ENCODE measurements around the gene RSKR. TPM values are rescaled to one million over a fixed set of nuclear protein-coding genes. Genes with fewer than 3 reads are reported as not detected.
A peak's percentile ranks its signal among the peaks of the same experiment; 100 is the strongest.

Gene RSKR
- total RNA-seq, 4 donors from 2014 or later: 4.2 to 13.1 (median 9.5) TPM

DNA sequence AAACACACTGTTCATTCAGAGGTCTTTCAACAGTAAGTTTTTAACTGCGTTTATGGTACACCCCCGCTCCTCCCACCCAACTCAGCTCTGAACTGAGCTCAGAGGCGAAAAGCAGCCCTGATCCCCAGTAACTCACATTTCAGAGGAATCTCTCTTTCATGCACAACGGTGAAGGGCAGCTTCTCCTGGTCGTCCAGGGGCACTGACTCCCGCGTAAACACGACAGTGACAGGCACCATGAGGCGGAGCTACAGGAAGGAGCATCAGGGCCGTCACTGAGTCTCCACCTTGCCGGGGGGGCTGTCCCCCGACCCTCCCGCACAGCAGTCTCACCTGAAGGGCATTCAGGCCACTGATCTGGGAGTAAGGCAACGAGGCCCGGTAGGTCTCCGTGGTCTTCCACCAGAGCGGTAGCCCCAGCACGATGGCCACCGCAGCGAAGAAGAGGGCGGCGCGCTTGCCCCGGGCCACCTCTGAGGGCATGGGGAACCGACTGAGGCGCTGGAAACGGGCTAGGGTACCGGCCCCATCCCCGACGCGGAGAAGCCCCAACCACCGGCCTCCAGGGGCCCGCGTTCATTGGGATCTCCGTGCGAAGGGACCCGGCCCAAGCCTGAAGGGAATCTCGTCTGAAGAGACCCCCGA lies 43.1 kb downstream of the RSKR start:
- intact Hi-C loops (cut with DNase I): no loop called here

DNA sequence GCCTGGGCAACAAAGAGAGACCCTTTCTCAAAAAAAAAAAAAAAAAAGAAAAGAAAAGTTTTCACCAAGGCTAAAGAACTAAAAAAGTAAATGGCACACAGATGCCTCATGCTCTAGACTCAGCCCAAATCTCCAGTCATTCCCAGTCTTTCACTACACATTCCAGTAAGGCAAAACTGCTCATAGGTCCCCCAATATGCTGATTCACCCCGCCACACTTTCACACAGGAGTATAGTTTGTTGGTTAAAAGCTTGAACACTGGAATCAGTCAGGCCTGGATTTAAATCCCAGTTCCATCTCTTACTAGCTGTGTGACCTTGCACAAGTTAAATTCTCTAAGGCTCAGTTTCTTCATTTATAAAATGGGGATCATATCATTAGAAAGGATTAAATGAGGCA lies 44.5 kb downstream of the RSKR start:
- WGBS, 2 donors: 96 to 100% methylated on average over 1 of the region's 1 CpG
- H3K27ac ChIP-seq: no peak overlapping the region
- H3K27me3 ChIP-seq: no peaks in the 10 kb centered on the region
- no peak overlapping the region for H3K4me3 ChIP-seq (replicated peaks in 1 of 3)
- no peaks in the 10 kb centered on the region for H3K36me3 ChIP-seq
- no peak for TF ChIP-seq POLR2A (IDR thresholded peaks at IDR 0.05)
- TF ChIP-seq, protein P1, sequence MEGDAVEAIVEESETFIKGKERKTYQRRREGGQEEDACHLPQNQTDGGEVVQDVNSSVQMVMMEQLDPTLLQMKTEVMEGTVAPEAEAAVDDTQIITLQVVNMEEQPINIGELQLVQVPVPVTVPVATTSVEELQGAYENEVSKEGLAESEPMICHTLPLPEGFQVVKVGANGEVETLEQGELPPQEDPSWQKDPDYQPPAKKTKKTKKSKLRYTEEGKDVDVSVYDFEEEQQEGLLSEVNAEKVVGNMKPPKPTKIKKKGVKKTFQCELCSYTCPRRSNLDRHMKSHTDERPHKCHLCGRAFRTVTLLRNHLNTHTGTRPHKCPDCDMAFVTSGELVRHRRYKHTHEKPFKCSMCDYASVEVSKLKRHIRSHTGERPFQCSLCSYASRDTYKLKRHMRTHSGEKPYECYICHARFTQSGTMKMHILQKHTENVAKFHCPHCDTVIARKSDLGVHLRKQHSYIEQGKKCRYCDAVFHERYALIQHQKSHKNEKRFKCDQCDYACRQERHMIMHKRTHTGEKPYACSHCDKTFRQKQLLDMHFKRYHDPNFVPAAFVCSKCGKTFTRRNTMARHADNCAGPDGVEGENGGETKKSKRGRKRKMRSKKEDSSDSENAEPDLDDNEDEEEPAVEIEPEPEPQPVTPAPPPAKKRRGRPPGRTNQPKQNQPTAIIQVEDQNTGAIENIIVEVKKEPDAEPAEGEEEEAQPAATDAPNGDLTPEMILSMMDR (IDR thresholded peaks at IDR 0.05): no peak
- peaks cover 18 to 20% of the 10 kb centered on the region in 2 donors for H3K4me1 ChIP-seq
- no peak for DNase-seq
- no peaks in the 10 kb centered on the region for H3K9me3 ChIP-seq
- intact Hi-C loops (cut with DNase I): no loop called here

More for the DNA sequence above, 43.1 kb downstream of the RSKR start:
- peak overlapping the region; percentile 86 to 96 (median 88) for H3K4me3 ChIP-seq (replicated peaks in 1 of 3)
- DNase-seq: peak; percentile 52 to 56
- WGBS, 2 donors: 2% methylated on average over 16 to 18 of the region's 39 CpGs
- TF ChIP-seq, protein P1 (IDR thresholded peaks at IDR 0.05): no peak
- H3K36me3 ChIP-seq: no peaks in the 10 kb centered on the region
- no peaks in the 10 kb centered on the region for H3K9me3 ChIP-seq
- H3K27ac ChIP-seq: peak overlapping the region; percentile 8 to 76 (median 68)
- peaks cover 18 to 20% of the 10 kb centered on the region in 2 donors for H3K4me1 ChIP-seq
- H3K27me3 ChIP-seq: no peaks in the 10 kb centered on the region

DNA sequence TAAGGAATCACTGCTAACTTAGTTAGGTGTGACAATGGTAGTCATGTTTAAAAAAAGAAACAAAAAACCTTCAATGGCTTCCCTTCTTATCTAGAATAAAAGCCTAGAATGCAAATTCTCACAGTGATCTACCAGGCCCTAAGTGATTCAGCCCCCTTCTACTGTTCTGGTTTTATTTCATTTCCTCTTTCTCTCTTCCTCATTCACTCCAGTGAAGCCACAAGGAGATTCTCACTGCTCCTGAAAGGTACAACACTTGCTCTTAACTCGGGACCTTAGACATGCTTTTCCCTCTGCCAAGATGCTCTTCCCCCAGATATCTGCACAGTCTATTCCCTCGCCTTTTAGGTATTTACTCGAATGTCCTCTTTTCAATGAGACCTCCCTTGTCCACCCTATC lies 46.4 kb downstream of the RSKR start:
- Histone ChIP-seq H3K9me3 (no peaks in the 10 kb centered on the region), H3K27ac (no peak overlapping the region), H3K4me3 (replicated peaks in 1 of 3) (no peak overlapping the region), H3K36me3 (peaks cover 3 to 9% of the 10 kb centered on the region in 2 donors), H3K27me3 (no peaks in the 10 kb centered on the region), H3K4me1 (peaks cover 24% of the 10 kb centered on the region in 2 donors)
- intact Hi-C loops (cut with DNase I): no loop called here
- no peak for DNase-seq
- 91 to 94% methylated on average over 3 of the region's 3 CpGs for WGBS, 2 donors
- TF ChIP-seq POLR2A (IDR thresholded peaks at IDR 0.05): no peak
- TF ChIP-seq, protein P1 (IDR thresholded peaks at IDR 0.05): no peak

DNA sequence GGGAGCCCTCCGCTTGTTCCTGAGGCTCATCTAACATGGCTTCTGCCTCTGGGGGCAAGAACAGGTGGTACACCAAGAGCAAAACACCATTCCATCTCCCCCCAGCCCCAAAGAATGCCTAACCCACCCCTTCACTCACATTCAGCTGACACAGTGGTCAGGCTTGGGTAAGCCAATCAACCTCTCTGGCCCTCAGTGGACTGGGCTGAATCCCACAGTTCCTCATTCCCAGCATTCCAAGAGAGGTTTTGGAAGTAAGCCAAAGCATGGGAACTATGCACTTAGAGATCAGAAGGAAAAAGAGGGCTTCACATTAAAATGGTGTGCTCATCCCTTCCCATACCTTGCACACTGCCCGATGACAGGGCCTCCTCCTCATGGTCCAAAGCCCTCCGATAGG lies 50.5 kb downstream of the RSKR start:
- Histone ChIP-seq H3K36me3 (peaks cover 32 to 38% of the 10 kb centered on the region in 2 donors), H3K27me3 (no peaks in the 10 kb centered on the region), H3K4me1 (peaks cover 4 to 6% of the 10 kb centered on the region in 2 donors), H3K27ac (peak overlapping the region in 2 of 3 donors; percentile 28 to 35), H3K4me3 (replicated peaks in 1 of 3) (no peak overlapping the region), H3K9me3 (no peaks in the 10 kb centered on the region)
- TF ChIP-seq, protein P1 (IDR thresholded peaks at IDR 0.05): no peak
- no peak for TF ChIP-seq POLR2A (IDR thresholded peaks at IDR 0.05)
- WGBS, 2 donors: 76 to 87% methylated on average over 3 of the region's 3 CpGs
- DNase-seq: peak; percentile 25 to 49
- intact Hi-C loops (cut with DNase I): no loop called here

Other genes starting within 250 kb of the RSKR start
- gene SEBOX, start 249.0 kb downstream of the RSKR start, total RNA-seq: not detected
- under 1 TPM in 2 of 4 donors, not detected in 2; 0.33 to 0.39 TPM for gene VTN, start 243.9 kb downstream of the RSKR start, total RNA-seq
- 10 to 100 TPM; 10.3 to 20.2 (median 16.3) TPM for gene SARM1, start 242.5 kb downstream of the RSKR start, total RNA-seq
- 10 to 100 TPM; 10.8 to 15.6 (median 13.4) TPM for gene SLC46A1, start 208.0 kb downstream of the RSKR start, total RNA-seq
- not detected for gene SLC13A2, start 140.5 kb downstream of the RSKR start, total RNA-seq
- gene FOXN1, start 107.8 kb downstream of the RSKR start, total RNA-seq: under 1 TPM in 1 of 4 donors, not detected in 3; 0.34 TPM
- gene UNC119, start 61.6 kb downstream of the RSKR start, total RNA-seq: 10 to 100 TPM; 29.8 to 43.9 (median 36.0) TPM
- gene PIGS, start 42.7 kb downstream of the RSKR start, total RNA-seq: 100 to 1,000 TPM in 1 of 4 donors, 10 to 100 TPM in 3; 37.2 to 111 (median 74.7) TPM
- 10 to 100 TPM in 1 of 4 donors, 1 to 10 TPM in 3; 6.0 to 13.1 (median 8.7) TPM for gene ALDOC, start 37.3 kb downstream of the RSKR start, total RNA-seq
- gene SPAG5, start 15.2 kb downstream of the RSKR start, total RNA-seq: 10 to 100 TPM in 2 of 4 donors, 1 to 10 TPM in 2; 4.4 to 27.0 (median 9.9) TPM
- gene BLTP2, start 31.0 kb upstream of the RSKR start, total RNA-seq: 100 to 1,000 TPM in 3 of 4 donors, 10 to 100 TPM in 1; 96.5 to 153 (median 129) TPM
- 10 to 100 TPM; 28.9 to 74.6 (median 48.6) TPM for gene SDF2, start 47.7 kb upstream of the RSKR start, total RNA-seq
- gene SUPT6H, start 48.0 kb upstream of the RSKR start, total RNA-seq: 100 to 1,000 TPM in 1 of 4 donors, 10 to 100 TPM in 3; 49.2 to 117 (median 61.6) TPM
- gene PROCA1, start 97.7 kb upstream of the RSKR start, total RNA-seq: 1 to 10 TPM in 2 of 4 donors, under 1 TPM in 1, not detected in 1; 0.46 to 4.3 (median 1.1) TPM
- 100 to 1,000 TPM; 136 to 186 (median 159) TPM for gene RAB34, start 103.7 kb upstream of the RSKR start, total RNA-seq
- gene RPL23A, start 105.8 kb upstream of the RSKR start, total RNA-seq: 100 to 1,000 TPM; 181 to 750 (median 443) TPM
- 10 to 100 TPM in 1 of 4 donors, 1 to 10 TPM in 3; 1.6 to 21.4 (median 5.1) TPM for gene TLCD1, start 112.0 kb upstream of the RSKR start, total RNA-seq
- gene NEK8, start 114.6 kb upstream of the RSKR start, total RNA-seq: 10 to 100 TPM in 1 of 4 donors, 1 to 10 TPM in 3; 3.9 to 14.0 (median 8.1) TPM
- gene TRAF4, start 129.8 kb upstream of the RSKR start, total RNA-seq: 10 to 100 TPM; 33.3 to 64.3 (median 44.3) TPM
- 10 to 100 TPM; 14.1 to 22.6 (median 15.8) TPM for gene FAM222B, start 228.6 kb upstream of the RSKR start, total RNA-seq
- gene ERAL1, start 240.8 kb upstream of the RSKR start, total RNA-seq: 10 to 100 TPM; 23.1 to 59.3 (median 41.2) TPM